ENCODE measurements around the gene PRRG4. TPM values are rescaled to one million over a fixed set of nuclear protein-coding genes. Genes with fewer than 3 reads are reported as not detected.

Gene PRRG4
- total and polyA plus RNA-seq, 5 donors = 1.4 to 2.2 (median 1.9) TPM

GRCh38 chr11:32830413-32830738 is 649 bp downstream of the PRRG4 start:
- WGBS = 30% methylated on average over 6 of the region's 6 CpGs
- peak overlapping the region; percentile 60 for H3K4me3 ChIP-seq (ENCODE audit: low read length)
- no peak overlapping the region for H3K27ac ChIP-seq (ENCODE audit: low read length)
- intact Hi-C loops (cut with DNase I) = no loop called here
- no peaks in the 10 kb centered on the region for H3K9me3 ChIP-seq (ENCODE audit: control insufficient read depth, low read length)
- ATAC-seq (peak; percentile 37 to 63), DNase-seq (no peak)
- peaks cover 4% of the 10 kb centered on the region for H3K4me1 ChIP-seq (ENCODE audit: control insufficient read depth, insufficient read depth, low read length)
- no peaks in the 10 kb centered on the region for H3K27me3 ChIP-seq (ENCODE audit: control insufficient read depth, insufficient read depth)

GRCh38 chr11:32830796-32831195 is 1.1 kb downstream of the PRRG4 start:
- DNase-seq = no peak
- H3K27ac ChIP-seq (ENCODE audit: low read length) = no peak overlapping the region
- H3K9me3 ChIP-seq (ENCODE audit: control insufficient read depth, low read length) = no peaks in the 10 kb centered on the region
- intact Hi-C loops (cut with DNase I) = no loop called here
- 60% methylated on average over 9 of the region's 9 CpGs for WGBS
- no peaks in the 10 kb centered on the region for H3K27me3 ChIP-seq (ENCODE audit: control insufficient read depth, insufficient read depth)
- no peak overlapping the region for H3K4me3 ChIP-seq (ENCODE audit: low read length)
- ATAC-seq = no peak
- H3K4me1 ChIP-seq (ENCODE audit: control insufficient read depth, insufficient read depth, low read length) = peaks cover 4% of the 10 kb centered on the region

- 66% methylated on average over 3 of the region's 3 CpGs for WGBS
- intact Hi-C loops (cut with DNase I) = no loop called here
- DNase-seq (no peak), ATAC-seq (no peak)
- no peak overlapping the region for H3K4me3 ChIP-seq (ENCODE audit: low read length)
- no peak overlapping the region for H3K27ac ChIP-seq (ENCODE audit: low read length)
- H3K9me3 ChIP-seq (ENCODE audit: control insufficient read depth, low read length) = no peaks in the 10 kb centered on the region
- H3K4me1 ChIP-seq (ENCODE audit: control insufficient read depth, insufficient read depth, low read length) = peaks cover 4% of the 10 kb centered on the region
- no peaks in the 10 kb centered on the region for H3K27me3 ChIP-seq (ENCODE audit: control insufficient read depth, insufficient read depth)
These were observed 1.5 kb downstream of the PRRG4 start for GRCh38 chr11:32831221-32831620.

GRCh38 chr11:32833921-32834320 is 4.2 kb downstream of the PRRG4 start:
- WGBS = 85% methylated on average over 1 of the region's 1 CpG
- intact Hi-C loops (cut with DNase I) = no loop called here
- Histone ChIP-seq H3K4me3 (ENCODE audit: low read length) (no peak overlapping the region), H3K4me1 (ENCODE audit: control insufficient read depth, insufficient read depth, low read length) (peaks cover 4% of the 10 kb centered on the region), H3K9me3 (ENCODE audit: control insufficient read depth, low read length) (no peaks in the 10 kb centered on the region), H3K27me3 (ENCODE audit: control insufficient read depth, insufficient read depth) (no peaks in the 10 kb centered on the region), H3K27ac (ENCODE audit: low read length) (no peak overlapping the region)
- no peak for ATAC-seq
- no peak for DNase-seq

- no peak overlapping the region for H3K27ac ChIP-seq (ENCODE audit: low read length)
- H3K9me3 ChIP-seq (ENCODE audit: control insufficient read depth, low read length) = no peaks in the 10 kb centered on the region
- WGBS = 93% methylated on average over 2 of the region's 2 CpGs
- no peaks in the 10 kb centered on the region for H3K27me3 ChIP-seq (ENCODE audit: control insufficient read depth, insufficient read depth)
- ATAC-seq (no peak), DNase-seq (no peak)
- intact Hi-C loops (cut with DNase I) = no loop called here
- no peaks in the 10 kb centered on the region for H3K4me1 ChIP-seq (ENCODE audit: control insufficient read depth, insufficient read depth, low read length)
- no peak overlapping the region for H3K4me3 ChIP-seq (ENCODE audit: low read length)
These were observed 7.2 kb downstream of the PRRG4 start for GRCh38 chr11:32836946-32837345.

- intact Hi-C loops (cut with DNase I) = no loop called here
- H3K4me1 ChIP-seq (ENCODE audit: control insufficient read depth, insufficient read depth, low read length) = no peaks in the 10 kb centered on the region
- DNase-seq (no peak), ATAC-seq (no peak)
- no peaks in the 10 kb centered on the region for H3K27me3 ChIP-seq (ENCODE audit: control insufficient read depth, insufficient read depth)
- H3K4me3 ChIP-seq (ENCODE audit: low read length) = no peak overlapping the region
- no peak overlapping the region for H3K27ac ChIP-seq (ENCODE audit: low read length)
- 87% methylated on average over 2 of the region's 2 CpGs for WGBS
- no peaks in the 10 kb centered on the region for H3K9me3 ChIP-seq (ENCODE audit: control insufficient read depth, low read length)
These were observed 9.0 kb downstream of the PRRG4 start for GRCh38 chr11:32838505-32839274.

GRCh38 chr11:32839308-32839707 is 9.6 kb downstream of the PRRG4 start:
- H3K27me3 ChIP-seq (ENCODE audit: control insufficient read depth, insufficient read depth) = no peaks in the 10 kb centered on the region
- intact Hi-C loops (cut with DNase I) = no loop called here
- no peaks in the 10 kb centered on the region for H3K9me3 ChIP-seq (ENCODE audit: control insufficient read depth, low read length)
- no peak for DNase-seq
- no peaks in the 10 kb centered on the region for H3K4me1 ChIP-seq (ENCODE audit: control insufficient read depth, insufficient read depth, low read length)
- no peak overlapping the region for H3K4me3 ChIP-seq (ENCODE audit: low read length)
- no peak overlapping the region for H3K27ac ChIP-seq (ENCODE audit: low read length)
- no peak for ATAC-seq
- WGBS = 92% methylated on average over 2 of the region's 2 CpGs

- H3K27me3 ChIP-seq (ENCODE audit: control insufficient read depth, insufficient read depth) = no peaks in the 10 kb centered on the region
- no peak overlapping the region for H3K27ac ChIP-seq (ENCODE audit: low read length)
- ATAC-seq (no peak), DNase-seq (no peak)
- no peak overlapping the region for H3K4me3 ChIP-seq (ENCODE audit: low read length)
- 83% methylated on average over 2 of the region's 2 CpGs for WGBS
- intact Hi-C loops (cut with DNase I) = no loop called here
- no peaks in the 10 kb centered on the region for H3K9me3 ChIP-seq (ENCODE audit: control insufficient read depth, low read length)
- no peaks in the 10 kb centered on the region for H3K4me1 ChIP-seq (ENCODE audit: control insufficient read depth, insufficient read depth, low read length)
These were observed 10.9 kb downstream of the PRRG4 start for GRCh38 chr11:32840587-32840986.

- H3K4me3 ChIP-seq (ENCODE audit: low read length) = no peak overlapping the region
- no peaks in the 10 kb centered on the region for H3K4me1 ChIP-seq (ENCODE audit: control insufficient read depth, insufficient read depth, low read length)
- WGBS = 61% methylated on average over 3 of the region's 3 CpGs
- no peaks in the 10 kb centered on the region for H3K9me3 ChIP-seq (ENCODE audit: control insufficient read depth, low read length)
- no peak for DNase-seq
- no peak overlapping the region for H3K27ac ChIP-seq (ENCODE audit: low read length)
- H3K27me3 ChIP-seq (ENCODE audit: control insufficient read depth, insufficient read depth) = no peaks in the 10 kb centered on the region
- intact Hi-C loops (cut with DNase I) = no loop called here
- no peak for ATAC-seq
These were observed 13.8 kb downstream of the PRRG4 start for GRCh38 chr11:32843544-32843943.

- H3K4me1 ChIP-seq (ENCODE audit: control insufficient read depth, insufficient read depth, low read length) = no peaks in the 10 kb centered on the region
- ATAC-seq (no peak), DNase-seq (no peak)
- WGBS = 84% methylated on average over 2 of the region's 2 CpGs
- H3K27me3 ChIP-seq (ENCODE audit: control insufficient read depth, insufficient read depth) = no peaks in the 10 kb centered on the region
- intact Hi-C loops (cut with DNase I) = no loop called here
- no peaks in the 10 kb centered on the region for H3K9me3 ChIP-seq (ENCODE audit: control insufficient read depth, low read length)
- no peak overlapping the region for H3K27ac ChIP-seq (ENCODE audit: low read length)
- H3K4me3 ChIP-seq (ENCODE audit: low read length) = no peak overlapping the region
These were observed 17.8 kb downstream of the PRRG4 start for GRCh38 chr11:32847511-32847910.

GRCh38 chr11:32849761-32850160 is 20.0 kb downstream of the PRRG4 start:
- H3K4me3 ChIP-seq (ENCODE audit: low read length) = no peak overlapping the region
- H3K27me3 ChIP-seq (ENCODE audit: control insufficient read depth, insufficient read depth) = no peaks in the 10 kb centered on the region
- WGBS = 78% methylated on average over 1 of the region's 1 CpG
- H3K9me3 ChIP-seq (ENCODE audit: control insufficient read depth, low read length) = no peaks in the 10 kb centered on the region
- no peak overlapping the region for H3K27ac ChIP-seq (ENCODE audit: low read length)
- ATAC-seq = no peak
- intact Hi-C loops (cut with DNase I) = no loop called here
- H3K4me1 ChIP-seq (ENCODE audit: control insufficient read depth, insufficient read depth, low read length) = no peaks in the 10 kb centered on the region
- DNase-seq = no peak

GRCh38 chr11:32851251-32851650 is 21.5 kb downstream of the PRRG4 start:
- 90% methylated on average over 1 of the region's 1 CpG for WGBS
- DNase-seq (no peak), ATAC-seq (no peak)
- no peaks in the 10 kb centered on the region for H3K9me3 ChIP-seq (ENCODE audit: control insufficient read depth, low read length)
- H3K4me1 ChIP-seq (ENCODE audit: control insufficient read depth, insufficient read depth, low read length) = no peaks in the 10 kb centered on the region
- intact Hi-C loops (cut with DNase I) = no loop called here
- H3K27me3 ChIP-seq (ENCODE audit: control insufficient read depth, insufficient read depth) = no peaks in the 10 kb centered on the region
- no peak overlapping the region for H3K4me3 ChIP-seq (ENCODE audit: low read length)
- no peak overlapping the region for H3K27ac ChIP-seq (ENCODE audit: low read length)
